Measurements from ENCODE around the gene MIB2.

DNA sequence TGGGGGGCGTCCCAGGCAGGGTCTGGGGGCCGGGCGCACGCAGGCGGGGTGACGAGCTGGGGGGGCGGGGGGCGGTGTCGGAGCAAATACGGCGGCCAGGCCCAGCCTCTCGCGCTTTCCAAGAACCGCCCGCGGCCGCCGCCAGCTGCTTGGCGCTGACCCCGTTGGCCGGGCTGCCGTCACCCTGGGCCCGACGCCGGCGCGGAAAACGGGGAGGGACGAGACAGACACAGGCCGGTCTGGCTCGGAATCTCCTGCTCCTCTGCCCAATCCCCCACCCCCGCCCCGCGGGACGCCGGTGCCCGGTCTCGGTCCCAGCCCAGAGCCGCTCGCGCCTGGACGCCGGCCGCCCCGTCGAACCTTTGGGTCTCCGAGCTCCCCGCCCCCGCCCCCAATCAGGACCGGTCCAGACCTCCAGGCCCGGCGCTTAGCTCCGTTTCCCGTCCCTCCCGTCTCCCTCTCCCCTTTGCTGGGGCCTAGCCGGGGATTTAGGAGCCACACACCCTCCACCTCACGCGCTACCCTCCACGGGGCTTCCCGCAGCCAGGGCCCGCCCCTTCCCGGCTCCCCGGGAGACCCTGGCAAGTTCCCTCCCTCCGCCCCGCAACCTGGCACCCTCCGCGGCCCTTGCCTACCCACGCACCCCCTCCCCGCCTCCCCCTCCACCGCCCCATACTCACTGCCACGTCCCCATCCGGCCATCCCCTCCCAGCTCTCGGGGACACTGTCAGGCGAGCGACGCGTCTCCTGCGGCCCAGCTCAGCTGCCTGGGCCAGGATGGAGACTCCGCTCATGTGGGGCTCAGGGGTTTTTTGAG is 15.9 kb downstream of the MIB2 start:
- TF ChIP-seq, protein P1, sequence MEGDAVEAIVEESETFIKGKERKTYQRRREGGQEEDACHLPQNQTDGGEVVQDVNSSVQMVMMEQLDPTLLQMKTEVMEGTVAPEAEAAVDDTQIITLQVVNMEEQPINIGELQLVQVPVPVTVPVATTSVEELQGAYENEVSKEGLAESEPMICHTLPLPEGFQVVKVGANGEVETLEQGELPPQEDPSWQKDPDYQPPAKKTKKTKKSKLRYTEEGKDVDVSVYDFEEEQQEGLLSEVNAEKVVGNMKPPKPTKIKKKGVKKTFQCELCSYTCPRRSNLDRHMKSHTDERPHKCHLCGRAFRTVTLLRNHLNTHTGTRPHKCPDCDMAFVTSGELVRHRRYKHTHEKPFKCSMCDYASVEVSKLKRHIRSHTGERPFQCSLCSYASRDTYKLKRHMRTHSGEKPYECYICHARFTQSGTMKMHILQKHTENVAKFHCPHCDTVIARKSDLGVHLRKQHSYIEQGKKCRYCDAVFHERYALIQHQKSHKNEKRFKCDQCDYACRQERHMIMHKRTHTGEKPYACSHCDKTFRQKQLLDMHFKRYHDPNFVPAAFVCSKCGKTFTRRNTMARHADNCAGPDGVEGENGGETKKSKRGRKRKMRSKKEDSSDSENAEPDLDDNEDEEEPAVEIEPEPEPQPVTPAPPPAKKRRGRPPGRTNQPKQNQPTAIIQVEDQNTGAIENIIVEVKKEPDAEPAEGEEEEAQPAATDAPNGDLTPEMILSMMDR (IDR thresholded peaks at IDR 0.05) = no peak
- TF ChIP-seq POLR2AphosphoS5 (IDR thresholded peaks at IDR 0.05) = peak in 1 of 3 donors; percentile 30
- TF ChIP-seq POLR2A (IDR thresholded peaks at IDR 0.05) = no peak

Measured in transverse colon (tissue), 4 donors.